Stimulated activated naive CD4-positive, alpha-beta T cell treated with Interleukin-2 at 50 U/mL for 16 hours (primary cell): ENCODE data around the gene ABCB9.
"Not testable (repeated sequence)": the region's sequence is repeated elsewhere in the genome, so short reads cannot be mapped to it uniquely, and the experiment has no call there.

Experiments
- DNase-seq: peaks from one replicate; lab custom pipeline; 2025; lab: John Stamatoyannopoulos, UW

The ABCB9 gene

DNA sequence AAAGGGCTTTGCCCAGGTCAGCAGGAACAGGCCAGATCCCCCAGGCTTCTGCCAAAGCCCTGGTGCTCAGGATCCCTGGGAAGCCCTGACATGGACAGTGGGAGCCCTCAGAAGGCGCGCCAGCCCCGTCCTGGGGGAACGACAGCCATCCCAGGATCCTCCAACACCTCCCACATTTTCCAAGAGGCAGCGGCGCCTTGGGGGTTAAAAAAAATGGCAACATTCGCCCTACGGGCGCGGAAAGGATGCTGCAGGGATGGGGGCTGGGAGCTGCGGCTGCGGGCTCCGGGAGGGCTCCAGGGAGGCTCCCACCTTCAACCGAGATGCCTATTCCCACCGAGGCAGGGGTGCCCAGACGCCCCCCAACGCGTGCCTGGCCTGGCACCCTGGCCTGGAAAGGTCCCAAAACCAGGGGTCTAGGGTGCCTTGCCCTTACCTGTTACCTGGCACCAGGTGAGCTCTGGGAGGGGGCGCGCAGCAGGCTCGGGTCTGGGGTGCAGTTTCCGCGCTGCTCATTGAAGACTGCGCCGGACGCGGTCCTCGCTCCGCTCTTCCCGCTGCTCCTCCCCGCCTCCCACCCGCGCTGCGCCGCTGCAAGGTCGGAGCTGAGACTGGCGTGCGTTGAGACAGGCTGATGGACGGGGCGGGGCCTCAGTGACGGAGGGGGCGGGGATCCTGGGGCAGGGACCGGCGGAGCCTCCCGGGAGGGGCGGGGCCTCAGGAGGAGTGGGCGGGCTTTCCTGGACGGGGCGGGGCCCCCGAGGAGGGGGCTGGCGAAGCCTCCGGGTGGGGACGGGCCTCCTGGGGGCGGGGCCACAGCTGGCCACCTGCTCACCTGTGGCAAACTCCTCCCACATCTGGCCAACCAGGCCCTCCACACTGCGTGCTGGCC is at the start of gene ABCB9:
ABCB9 (minus strand) TSS at position 613 of the 892 bp plus-strand sequence. CDS start 6,228 bp downstream, outside the sequence.
- peak; percentile 94 for DNase-seq

GRCh38 chr12:123014473-123014872 is 48.2 kb upstream of the ABCB9 start:
- not testable (repeated sequence) for DNase-seq

- DNase-seq, result no peak
These were observed 47.2 kb upstream of the ABCB9 start for GRCh38 chr12:123013185-123014095.

DNA sequence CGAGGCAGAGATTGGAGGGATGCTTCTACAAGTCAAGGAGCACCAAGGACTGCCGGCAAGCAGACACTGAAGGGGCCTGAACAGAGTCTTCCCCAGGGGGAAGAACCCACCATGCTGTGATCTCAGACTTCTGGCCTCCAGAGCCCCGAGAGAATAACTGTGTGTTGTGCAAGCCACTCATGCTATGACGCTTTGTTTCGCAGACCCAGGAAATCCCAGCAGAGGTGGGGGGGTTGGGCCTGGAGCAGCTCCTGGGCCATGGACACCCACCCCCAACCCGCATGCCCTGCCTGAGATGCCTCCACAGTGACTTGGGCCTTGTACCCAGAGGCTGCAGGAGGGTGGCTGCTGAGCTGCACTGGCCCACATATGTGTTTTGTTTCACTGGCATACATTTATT is 45.4 kb upstream of the ABCB9 start:
- no peak for DNase-seq

- no peak for DNase-seq
These were observed 44.4 kb upstream of the ABCB9 start for GRCh38 chr12:123010681-123011080.

- DNase-seq, result no peak
These were observed 43.8 kb upstream of the ABCB9 start for GRCh38 chr12:123010110-123010509.

DNA sequence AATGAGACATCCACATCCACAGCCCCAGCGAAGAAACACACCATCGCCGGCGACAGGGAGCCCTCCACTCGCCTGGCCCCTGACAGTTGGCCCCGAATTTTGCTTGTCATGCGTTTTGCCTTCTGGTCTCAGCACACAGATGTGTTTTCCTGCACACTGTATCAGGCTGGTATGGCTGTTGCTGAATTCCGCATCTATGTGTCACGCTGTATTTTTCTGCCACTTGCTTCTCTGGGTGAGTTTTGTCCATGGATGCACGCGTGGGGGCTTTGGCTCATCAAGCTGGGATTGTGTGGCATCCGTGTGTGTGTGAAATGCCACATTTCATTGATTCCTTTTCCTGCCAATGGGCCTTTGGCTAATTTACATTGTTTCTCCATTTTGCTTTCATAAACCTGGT is 40.7 kb upstream of the ABCB9 start:
- no peak for DNase-seq

GRCh38 chr12:123005081-123005626 is 38.9 kb upstream of the ABCB9 start:
- DNase-seq, result no peak

- no peak for DNase-seq
These were observed 38.0 kb upstream of the ABCB9 start for GRCh38 chr12:123004287-123004686.

DNA sequence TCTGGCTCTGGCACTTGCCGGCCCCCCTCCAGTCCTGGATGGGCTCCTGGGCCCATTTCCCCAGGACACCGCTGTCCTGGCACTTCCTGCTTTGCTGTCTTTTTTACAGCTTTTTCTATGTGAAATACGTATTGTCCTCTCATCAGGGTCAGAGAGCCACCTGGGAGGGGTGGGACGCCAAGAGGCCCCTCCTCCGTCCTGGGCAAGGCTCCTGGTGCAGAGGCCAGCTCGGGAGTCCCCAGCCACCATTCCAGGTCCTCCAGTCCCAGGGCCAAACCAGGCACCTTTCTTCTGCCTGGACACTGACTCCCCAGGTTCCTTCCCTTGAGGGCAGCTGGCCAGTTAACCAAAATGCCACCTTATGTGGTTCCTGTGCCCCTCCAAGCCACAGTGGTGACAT is 37.0 kb upstream of the ABCB9 start:
- no peak for DNase-seq

DNA sequence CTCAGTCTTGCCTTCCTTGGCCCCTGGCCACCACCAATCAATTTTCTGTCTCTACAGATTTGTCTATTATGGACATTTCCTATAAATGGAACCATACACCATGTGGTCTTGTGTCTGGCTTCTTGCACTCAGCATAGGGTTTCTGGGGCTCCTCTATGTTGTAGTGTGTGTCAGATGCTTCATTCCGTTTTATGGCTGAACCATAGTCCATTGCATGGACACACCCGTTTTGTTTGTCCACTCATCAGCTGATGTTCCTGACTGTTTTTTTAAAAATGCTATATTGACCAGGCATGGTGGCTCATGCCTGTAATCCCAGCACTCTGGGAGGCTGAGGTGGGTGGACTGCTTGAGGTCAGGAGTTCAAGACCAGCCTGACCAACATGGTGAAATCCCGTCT is 35.2 kb upstream of the ABCB9 start:
- no peak for DNase-seq

- no peak for DNase-seq
These were observed 34.3 kb upstream of the ABCB9 start for GRCh38 chr12:123000578-123000977.

DNA sequence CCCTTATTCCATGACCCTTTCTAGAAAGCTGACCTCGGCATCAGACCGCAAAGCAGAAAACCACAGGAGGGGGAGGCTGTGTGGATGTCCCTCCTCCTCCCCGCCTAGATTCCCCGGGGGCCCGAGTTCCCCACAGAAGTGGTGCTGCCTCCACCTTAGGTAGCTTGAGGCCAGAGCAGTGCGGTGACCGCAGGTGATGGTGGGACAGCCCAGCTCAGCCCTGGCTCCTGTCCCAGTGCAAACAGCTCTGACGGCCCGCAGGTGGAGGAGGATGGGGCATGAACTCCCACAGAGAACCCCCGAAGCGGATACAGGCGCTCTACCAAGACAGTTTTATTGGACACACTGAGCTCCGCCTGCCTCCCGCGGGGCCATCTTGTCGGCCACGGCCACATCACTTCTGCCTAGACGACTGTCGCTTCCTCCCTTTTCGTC is 33.7 kb upstream of the ABCB9 start:
- DNase-seq, result no peak

DNA sequence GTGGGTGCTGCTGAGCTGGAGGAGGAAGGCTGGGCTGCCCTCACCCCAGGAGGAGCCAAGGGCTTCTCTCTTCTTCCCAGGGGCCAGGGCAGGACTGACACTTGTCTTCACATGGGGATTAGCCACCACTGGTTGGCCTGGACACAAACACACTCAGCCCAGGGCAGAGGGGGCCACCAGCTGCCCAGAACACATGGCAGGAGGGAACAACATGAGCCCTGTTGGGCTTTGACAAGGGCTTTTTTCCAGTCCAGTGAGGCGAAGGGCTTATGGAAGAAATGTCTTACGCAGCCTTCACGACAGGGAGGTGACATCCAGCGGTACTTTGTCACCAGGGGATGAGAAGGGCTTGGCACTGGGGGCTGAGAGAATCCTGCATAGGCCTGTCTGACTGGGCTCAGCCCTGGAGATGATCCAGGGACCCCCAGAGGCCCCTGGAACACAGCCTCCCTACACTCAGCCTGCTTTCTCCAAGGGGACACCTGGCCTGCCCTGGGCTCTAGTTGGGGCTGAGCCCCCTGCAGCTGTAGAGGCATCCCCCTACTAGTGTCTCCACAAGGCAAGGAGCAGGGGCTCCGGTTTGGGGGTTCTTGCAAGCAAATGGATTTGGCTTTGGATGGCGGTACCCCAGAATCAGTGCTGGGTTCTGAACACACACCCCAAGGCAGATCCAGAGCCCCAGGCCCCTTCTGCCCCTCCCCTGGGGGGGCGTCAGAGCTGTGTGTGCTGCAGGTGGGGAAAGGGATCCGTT is 33.1 kb upstream of the ABCB9 start:
- no peak for DNase-seq

GRCh38 chr12:122998316-122998715 is 32.1 kb upstream of the ABCB9 start:
- DNase-seq, result no peak

GRCh38 chr12:122997343-122998250 is 31.3 kb upstream of the ABCB9 start:
- DNase-seq, result no peak

- DNase-seq, result no peak
These were observed 30.5 kb upstream of the ABCB9 start for GRCh38 chr12:122996621-122997342.

GRCh38 chr12:122996188-122996601 is 29.9 kb upstream of the ABCB9 start:
- no peak for DNase-seq

DNA sequence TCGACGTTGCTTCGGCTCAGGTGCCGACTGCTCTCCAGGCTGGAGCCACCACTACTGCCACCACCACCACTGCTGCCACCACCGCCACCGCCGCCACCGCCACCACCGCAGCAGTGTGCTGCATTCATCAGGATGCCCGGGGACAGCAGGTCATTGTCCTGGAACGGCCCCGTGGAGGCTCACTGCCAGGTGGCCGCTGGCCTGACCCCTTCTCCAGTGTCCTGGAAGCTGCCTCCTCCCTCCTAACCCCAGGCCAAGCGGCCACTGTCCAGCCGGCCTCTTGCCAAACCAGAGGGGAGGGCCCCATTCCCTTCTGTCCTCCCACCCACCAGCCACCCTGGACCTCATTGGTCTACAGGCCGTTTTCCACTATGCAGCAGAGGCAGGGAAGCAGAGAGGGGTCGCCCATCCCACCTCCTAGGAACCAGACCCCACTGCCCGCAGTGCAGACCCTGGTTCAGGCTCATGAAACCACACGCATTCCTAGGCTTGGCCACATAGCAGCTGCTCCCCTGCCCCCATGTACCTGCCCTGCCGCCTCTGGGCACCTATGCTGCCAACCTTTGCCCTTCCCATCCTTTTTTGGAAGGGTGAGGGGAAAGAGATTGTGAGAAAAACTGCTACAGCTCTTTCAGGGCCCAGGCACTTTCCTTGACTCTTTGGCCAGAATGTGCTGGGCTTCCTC is 29.4 kb upstream of the ABCB9 start:
- DNase-seq, result no peak
